GM23248 (cell line): ENCODE data around the gene ADCY10.

Source experiments
- EZH2 ChIP-seq: fragments of 200-600 bp; sonication (generic); IDR thresholded peaks from 2 replicates; pipeline ENCODE4 v1.6.1; 2018; ENCODE audit warnings: antibody characterized with exemption, mild to moderate bottlenecking; ENCODE audit not compliant: insufficient read depth, poor library complexity, severe bottlenecking
- EZH2phosphoT487 ChIP-seq: fragments of 200-600 bp; sonication (generic); IDR thresholded peaks from 2 replicates; pipeline ENCODE4 v1.6.1; 2018; ENCODE audit warnings: antibody characterized with exemption, moderate library complexity, mild to moderate bottlenecking, low read depth; ENCODE audit not compliant: insufficient read depth

DNA sequence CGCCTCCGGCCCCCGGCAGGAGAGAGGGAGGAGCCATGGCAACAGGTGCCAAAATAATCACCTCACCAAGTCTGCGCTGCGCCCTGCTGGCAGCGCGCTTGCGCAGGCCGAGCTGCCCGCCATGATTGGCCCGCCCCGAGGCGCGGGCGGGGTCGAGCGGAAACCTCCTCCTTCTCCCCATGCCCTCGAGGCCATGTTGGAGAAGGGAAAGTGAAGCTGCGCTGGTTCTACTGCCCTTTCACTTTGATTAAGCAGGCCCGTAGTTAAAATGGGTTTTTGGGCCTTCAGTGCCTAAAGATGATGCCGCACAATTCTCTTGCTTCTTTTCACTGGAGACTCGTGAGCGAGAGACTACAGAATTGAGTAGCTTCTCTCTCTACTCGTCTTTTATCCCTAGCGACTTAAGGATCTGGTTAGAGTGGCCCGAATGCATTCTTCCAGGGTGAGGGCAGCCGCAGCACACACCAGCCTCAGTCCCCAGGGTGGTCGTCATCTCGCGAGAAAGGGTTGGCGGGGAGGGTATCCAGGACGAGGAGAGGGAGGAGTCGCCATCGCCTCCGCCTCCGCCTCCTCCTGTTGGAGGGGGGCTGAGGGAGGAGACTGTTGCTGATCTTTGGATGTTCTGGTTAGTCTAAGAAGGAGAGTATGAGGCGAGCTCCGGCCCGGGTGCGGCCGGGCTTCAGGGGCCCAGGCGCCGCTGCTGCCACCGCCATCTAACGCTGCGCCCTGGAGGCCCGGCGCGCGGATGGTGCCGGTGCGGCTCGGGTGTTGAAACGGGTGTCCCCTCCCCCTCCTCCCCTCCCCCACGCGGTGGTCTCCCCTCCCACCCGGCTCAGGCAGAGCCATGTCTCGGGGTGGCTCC, 22.4 kb upstream of the ADCY10 start, which contains the start of gene DCAF6:
- TF ChIP-seq EZH2 = no peak
- no peak for TF ChIP-seq EZH2phosphoT487
